Hematopoietic multipotent progenitor cell treated with erythropoietin and hydrocortisone succinate and interleukin-3 and kit ligand, for 8 days (in vitro differentiated cells): ENCODE results near the gene DDX28.

ENCODE experiments used
- DNase-seq: peaks from one replicate; pipeline ENCODE4 v3.0.0-alpha.2; 2015

The DDX28 gene

GRCh38 chr16:68022728-68023537 lies at the start of gene DDX28, which contains the start of gene DUS2:
Gene DDX28 (minus strand): TSS chr16:68023232. CDS start chr16:68023202, 30 bp downstream.
Gene DUS2 (plus strand): TSS chr16:68023284. CDS start chr16:68038024, 14,740 bp downstream.
- DNase-seq = peak; percentile 91

- DNase-seq = peak; percentile 88
Measured at GRCh38 chr16:68072038-68072695, 49.1 kb upstream of the DDX28 start.

- DNase-seq = no peak
Measured at GRCh38 chr16:68071518-68071901, 48.5 kb upstream of the DDX28 start.

- no peak for DNase-seq
Measured at GRCh38 chr16:68070806-68071517, 47.9 kb upstream of the DDX28 start.

GRCh38 chr16:68070249-68070730 lies 47.3 kb upstream of the DDX28 start:
- DNase-seq = no peak

GRCh38 chr16:68069511-68070248 lies 46.6 kb upstream of the DDX28 start:
- no peak for DNase-seq

- DNase-seq = no peak
Measured at GRCh38 chr16:68068926-68069325, 45.9 kb upstream of the DDX28 start.

- no peak for DNase-seq
Measured at GRCh38 chr16:68066763-68067162, 43.7 kb upstream of the DDX28 start.

GRCh38 chr16:68065716-68066305 lies 42.8 kb upstream of the DDX28 start:
- DNase-seq = no peak

- DNase-seq = peak; percentile 84
Measured at GRCh38 chr16:68064791-68065365, 41.8 kb upstream of the DDX28 start.

- no peak for DNase-seq
Measured at GRCh38 chr16:68062910-68063393, 39.9 kb upstream of the DDX28 start.

- DNase-seq = no peak
Measured at GRCh38 chr16:68061396-68061795, 38.4 kb upstream of the DDX28 start.

GRCh38 chr16:68059804-68060203 lies 36.8 kb upstream of the DDX28 start:
- no peak for DNase-seq

GRCh38 chr16:68055395-68055794 lies 32.4 kb upstream of the DDX28 start:
- DNase-seq = no peak

- no peak for DNase-seq
Measured at GRCh38 chr16:68049449-68049848, 26.4 kb upstream of the DDX28 start.

GRCh38 chr16:68047987-68048386 lies 25.0 kb upstream of the DDX28 start:
- DNase-seq = no peak

- no peak for DNase-seq
Measured at GRCh38 chr16:68046106-68046505, 23.1 kb upstream of the DDX28 start.

GRCh38 chr16:68041783-68042182 lies 18.8 kb upstream of the DDX28 start:
- no peak for DNase-seq

GRCh38 chr16:68040506-68041288 lies 17.7 kb upstream of the DDX28 start:
- peak; percentile 89 for DNase-seq

- DNase-seq = no peak
Measured at GRCh38 chr16:68037841-68038597, 15.0 kb upstream of the DDX28 start.
